ENCODE results near the gene BCAS3.

GRCh38 chr17:61161615-61162134 lies 484.0 kb downstream of the BCAS3 start:
- TF ChIP-seq RAD21 (IDR thresholded peaks at IDR 0.05; ENCODE audit: low read depth), result no peak
- TF ChIP-seq MAX (IDR thresholded peaks at IDR 0.05), result no peak
- TF ChIP-seq NFIC (IDR thresholded peaks at IDR 0.05), result no peak
- no peak for TF ChIP-seq REST (IDR thresholded peaks at IDR 0.05; ENCODE audit: low read depth)
- TF ChIP-seq EP300 (IDR thresholded peaks at IDR 0.05; ENCODE audit: borderline replicate concordance), result no peak
- no peak for TF ChIP-seq TAF1 (IDR thresholded peaks at IDR 0.05; ENCODE audit: low read depth)
- TF ChIP-seq CREB1 (IDR thresholded peaks at IDR 0.05; ENCODE audit: low read depth), result no peak
- TF ChIP-seq EGR1 (IDR thresholded peaks at IDR 0.05), result no peak
- TF ChIP-seq YY1 (IDR thresholded peaks at IDR 0.05; ENCODE audit: low read depth), result no peak
- no peak for TF ChIP-seq TCF12 (IDR thresholded peaks at IDR 0.05; ENCODE audit: low read depth)
- TF ChIP-seq TEAD4 (IDR thresholded peaks at IDR 0.05), result no peak
- TF ChIP-seq CEBPB (IDR thresholded peaks at IDR 0.05), result no peak
- TF ChIP-seq FOXM1 (IDR thresholded peaks at IDR 0.05; ENCODE audit: borderline replicate concordance, low read depth), result no peak

Measured in Ishikawa (cell line).